Peyer's patch (tissue), 4 donors: ENCODE data around the gene EDEM1.

Source experiments
- CTCF ChIP-seq, 6 experiments: fragments of 450-650 bp in 4 of 6; fragments of 200-600 bp in 2 of 6; sonication (generic) in 1 of 6; IDR thresholded peaks; one replicate each; pipeline ENCODE4 v1.5.1; 2017 to 2019; ENCODE audit warnings: antibody characterized with exemption in 6 of 6, mild to moderate bottlenecking in 3 of 6, moderate library complexity in 1 of 6
- POLR2A ChIP-seq, 2 donors: fragments of 450-650 bp; IDR thresholded peaks; one replicate each; pipeline ENCODE4 v1.5.1; 2017; ENCODE audit warnings: antibody characterized with exemption in 2 of 2, mild to moderate bottlenecking in 2 of 2, moderate library complexity in 2 of 2

DNA sequence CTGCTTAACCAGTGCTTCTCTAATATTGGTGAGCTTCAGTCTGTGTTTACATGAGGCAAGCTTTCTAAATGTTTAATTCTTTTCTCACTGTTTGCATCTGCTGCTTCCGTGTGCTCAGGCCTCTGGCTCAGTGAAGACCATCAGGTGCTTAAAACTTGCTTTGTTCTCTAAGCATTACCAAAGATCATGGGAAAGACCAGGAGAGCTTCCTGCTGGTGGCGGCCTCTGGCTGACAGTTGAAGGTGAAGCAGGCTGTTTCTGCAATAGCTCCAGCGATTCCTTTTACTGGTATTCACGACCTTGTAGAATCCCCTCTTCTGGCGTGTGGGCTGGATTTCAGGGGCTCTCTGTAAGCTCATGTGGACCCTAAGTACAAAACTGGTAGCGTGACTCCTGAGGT is 45.1 kb downstream of the EDEM1 start:
- TF ChIP-seq CTCF (IDR thresholded peaks at IDR 0.05) (peak in 1 of 6 experiments; percentile 7), POLR2A (IDR thresholded peaks at IDR 0.05) (no peak)
